B cell (primary cell): ENCODE data around the gene LRRC40.

Experiments
- CTCF ChIP-seq: fragments of 200-600 bp; IDR thresholded peaks from one replicate; pipeline ENCODE4 v1.8.0; 2022; ENCODE audit warnings: antibody characterized with exemption, mild to moderate bottlenecking
- EZH2 ChIP-seq: IDR thresholded peaks from 2 replicates; pipeline ENCODE4 v1.6.1; 2012; ENCODE audit warnings: borderline replicate concordance, low read depth, mild to moderate bottlenecking, moderate library complexity, low read length; ENCODE audit not compliant: insufficient read depth, poor library complexity, severe bottlenecking

GRCh38 chr1:70171512-70171911 lies 33.9 kb downstream of the LRRC40 start:
- no peak for TF ChIP-seq CTCF
- TF ChIP-seq EZH2: no peak
